Astrocyte of the cerebellum (primary cell): ENCODE measurements around the gene KLHL33.

ENCODE experiments used
- DNase-seq: peaks from one replicate; pipeline ENCODE4 v3.0.0-alpha.2; 2011; ENCODE audit warnings: low read depth
- H3K4me3 ChIP-seq: 2 replicates; pipeline ENCODE4 v1.5.1; 2011; ENCODE audit warnings: mild to moderate bottlenecking, low read depth, low read length, moderate library complexity
- CTCF ChIP-seq: IDR thresholded peaks from 2 replicates; pipeline ENCODE4 v1.5.1; 2012; ENCODE audit warnings: low read length, low read depth, moderate library complexity, mild to moderate bottlenecking; ENCODE audit errors: missing control alignments
- in situ Hi-C: cut with HindIII; loops from 2 replicates; pipeline ENCODE4 v1.10.0; 2017; ENCODE audit warnings: low sequenced_read_pairs

Gene KLHL33

DNA sequence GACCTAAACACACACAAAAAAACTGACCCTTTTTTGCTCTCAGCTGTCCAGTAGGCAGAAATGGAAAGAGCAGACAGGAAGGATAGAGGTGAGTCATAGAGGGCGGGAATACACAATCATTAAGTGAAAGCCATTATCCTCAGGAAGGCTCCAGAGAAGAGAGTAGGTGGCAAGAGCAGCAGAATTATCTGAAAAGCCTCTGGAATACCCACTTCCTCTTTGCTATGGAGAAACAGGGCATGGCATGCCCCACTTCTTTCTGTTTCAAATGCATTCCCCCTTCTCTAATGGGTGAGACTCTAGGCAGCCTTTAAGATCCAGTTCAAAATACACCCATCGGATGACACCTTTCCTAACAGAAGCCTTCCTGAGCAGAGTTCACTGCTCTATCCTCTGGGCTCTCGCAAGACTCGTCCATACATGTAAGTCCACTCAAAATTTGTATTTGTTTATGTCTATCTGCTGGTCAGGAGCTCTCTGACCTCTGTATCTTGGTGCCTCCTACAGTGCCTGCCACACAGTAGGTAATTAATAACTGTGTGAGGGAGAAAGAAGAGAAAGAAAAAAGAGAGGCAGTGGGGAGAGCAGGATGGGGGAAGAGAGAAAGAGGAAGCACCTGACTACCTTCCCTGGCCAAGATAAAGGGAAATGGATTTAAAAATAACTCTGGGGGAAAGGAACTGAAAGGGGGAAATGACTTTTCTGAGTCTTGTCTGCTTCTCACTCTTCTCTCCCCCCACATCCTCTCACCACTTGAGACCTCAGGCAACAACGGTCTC is 8.5 kb downstream of the KLHL33 start:
- DNase-seq, result peak; percentile 35
- no peak overlapping the region for H3K4me3 ChIP-seq
- TF ChIP-seq CTCF, result no peak
- in situ Hi-C loops, result no loop called here

DNA sequence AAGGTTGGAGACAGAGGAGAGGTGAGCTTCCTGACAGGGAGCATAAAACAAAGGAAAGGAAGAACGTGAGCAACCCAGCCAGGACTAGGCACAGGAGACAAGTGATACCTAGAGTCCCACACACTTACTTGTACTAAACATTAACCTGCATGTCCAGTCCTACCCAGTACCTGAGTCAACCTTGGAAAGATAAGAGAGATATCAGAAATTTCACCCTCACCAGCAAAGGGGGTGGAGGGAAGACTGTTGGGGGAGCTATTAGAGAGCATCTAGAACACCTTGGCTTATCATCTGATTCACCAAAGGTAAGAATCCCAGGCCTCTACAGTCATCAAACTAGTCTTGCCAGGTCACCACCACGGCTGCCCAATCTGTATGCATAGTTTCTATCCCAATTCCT is 11.1 kb downstream of the KLHL33 start:
- in situ Hi-C loops, result no loop called here
- TF ChIP-seq CTCF, result no peak
- DNase-seq, result no peak
- H3K4me3 ChIP-seq, result no peak overlapping the region

DNA sequence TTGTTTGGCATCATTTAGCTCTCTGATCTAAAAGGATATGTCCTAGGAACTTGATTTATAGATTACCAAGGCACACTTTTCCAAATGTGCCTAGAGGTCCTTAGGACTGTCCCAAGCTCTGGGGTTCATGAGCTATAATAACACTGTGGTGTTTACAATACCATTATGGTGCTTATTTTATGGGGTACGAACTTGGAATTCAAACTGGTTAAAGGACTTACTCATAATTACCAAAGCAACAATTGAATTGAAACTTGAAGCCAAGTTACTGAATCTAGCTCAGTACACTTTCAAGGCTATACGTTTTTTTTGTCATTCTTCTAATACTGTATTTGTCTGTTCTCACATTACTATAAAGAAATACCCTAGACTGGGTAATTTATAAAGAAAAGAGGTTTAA is 13.1 kb downstream of the KLHL33 start:
- TF ChIP-seq CTCF, result no peak
- in situ Hi-C loops, result no loop called here
- H3K4me3 ChIP-seq, result no peak overlapping the region
- DNase-seq, result no peak

- TF ChIP-seq CTCF, result no peak
- in situ Hi-C loops, result no loop called here
Measured at GRCh38 chr14:20421267-20421666, 14.7 kb downstream of the KLHL33 start.

GRCh38 chr14:20419419-20419818 is 16.5 kb downstream of the KLHL33 start:
- no peak for DNase-seq
- TF ChIP-seq CTCF, result no peak
- in situ Hi-C loops, result no loop called here
- no peak overlapping the region for H3K4me3 ChIP-seq

More at GRCh38 chr14:20421267-20421666, 14.7 kb downstream of the KLHL33 start:
- no peak overlapping the region for H3K4me3 ChIP-seq
- no peak for DNase-seq

DNA sequence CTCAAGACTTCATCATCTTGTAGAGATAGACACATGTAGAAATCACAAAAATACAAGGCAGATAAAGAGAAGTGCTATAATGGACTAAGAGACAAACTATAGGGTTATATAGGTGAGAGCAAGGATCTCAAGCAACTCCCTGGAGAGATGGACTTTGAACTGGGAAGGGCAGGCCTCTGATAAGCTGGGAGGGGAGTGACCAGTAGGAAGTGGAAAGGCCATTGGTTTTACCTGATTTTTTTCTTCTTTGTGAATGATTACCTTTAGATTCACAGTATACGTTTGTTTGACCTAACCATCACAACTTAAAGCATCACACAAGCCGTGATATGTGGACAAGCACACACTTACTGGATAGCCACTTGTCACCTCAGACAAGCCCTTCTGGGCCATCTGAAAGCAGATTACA is 17.5 kb downstream of the KLHL33 start:
- H3K4me3 ChIP-seq, result no peak overlapping the region
- no peak for DNase-seq
- in situ Hi-C loops, result no loop called here
- TF ChIP-seq CTCF, result no peak
